SU-DHL-6 (cell line): ENCODE data around the gene KHDC3L.

Experiments
- H2AFZ ChIP-seq: fragments of 200-600 bp; sonication (generic); 2 replicates; pipeline ENCODE4 v1.6.1; 2014; ENCODE audit warnings: low read depth, mild to moderate bottlenecking, moderate library complexity, mixed read lengths, antibody characterized with exemption, low read length; ENCODE audit not compliant: severe bottlenecking
- H3F3A ChIP-seq: fragments of 200-600 bp; shearing (Covaris generic); 2 replicates; pipeline ENCODE4 v1.6.0; 2016; ENCODE audit warnings: antibody characterized with exemption, mild to moderate bottlenecking; ENCODE audit not compliant: insufficient read depth
- H3K27ac ChIP-seq: fragments of 200-600 bp; sonication (generic); 2 replicates; pipeline ENCODE4 v1.5.1; 2016; ENCODE audit warnings: low read depth, mild to moderate bottlenecking, low read length, moderate library complexity, mixed read lengths
- H3K27me3 ChIP-seq: fragments of 200-600 bp; sonication (generic), shearing (Covaris generic); 2 replicates; pipeline ENCODE4 v1.6.0; 2014; ENCODE audit warnings: mild to moderate bottlenecking, low read length
- H3K36me3 ChIP-seq: fragments of 200-600 bp; sonication (generic); 2 replicates; pipeline ENCODE4 v1.6.1; 2014; ENCODE audit warnings: mild to moderate bottlenecking, low read length, mixed read lengths
- H3K4me2 ChIP-seq: fragments of 300-600, 200-600 bp; shearing (Covaris generic), sonication (generic); 2 replicates; pipeline ENCODE4 v1.6.0; 2014; ENCODE audit warnings: low read length, low read depth, mild to moderate bottlenecking; ENCODE audit not compliant: poor library complexity, severe bottlenecking
- H3K4me3 ChIP-seq: fragments of 200-600 bp; sonication (generic); 2 replicates; pipeline ENCODE4 v1.5.1; 2014; ENCODE audit warnings: antibody characterized with exemption, low read length, mild to moderate bottlenecking, mixed read lengths; ENCODE audit not compliant: insufficient read depth, poor library complexity, severe bottlenecking
- H3K79me2 ChIP-seq: fragments of 200-600 bp; sonication (generic); 2 replicates; pipeline ENCODE4 v1.6.1; 2014; ENCODE audit warnings: mild to moderate bottlenecking, low read length, moderate library complexity; ENCODE audit not compliant: insufficient read depth
- H3K9ac ChIP-seq: fragments of 200-600 bp; sonication (generic); 2 replicates; pipeline ENCODE4 v1.7.0; 2014; ENCODE audit warnings: mild to moderate bottlenecking, low read length
- H3K9me2 ChIP-seq: fragments of 200-600 bp; sonication (generic); replicated peaks from 2 replicates; pipeline ENCODE4 v1.6.1; 2014; ENCODE audit warnings: low read length; ENCODE audit not compliant: insufficient read depth
- H3K9me3 ChIP-seq: fragments of 200-600 bp; sonication (generic); 2 replicates; pipeline ENCODE4 v1.6.1; 2014; ENCODE audit warnings: low read length, mixed read lengths; ENCODE audit not compliant: insufficient read depth
- H4K20me1 ChIP-seq: fragments of 200-600 bp; sonication (generic); 2 replicates; pipeline ENCODE4 v1.6.1; 2014; ENCODE audit warnings: low read depth, mild to moderate bottlenecking, antibody characterized with exemption, low read length, moderate library complexity, mixed read lengths
- EZH2phosphoT487 ChIP-seq: fragments of 200-600 bp; sonication (generic), shearing (Covaris generic); conservative IDR thresholded peaks from 2 replicates; pipeline ENCODE4 v1.6.1; 2018; ENCODE audit warnings: mild to moderate bottlenecking, antibody characterized with exemption, low read length, moderate library complexity, mixed read lengths
- TF ChIP-seq, protein P1 (sequence below): fragments of 200-600 bp; sonication (generic); IDR thresholded peaks from one replicate; pipeline ENCODE4 v1.5.1; 2017; ENCODE audit warnings: antibody characterized with exemption, mild to moderate bottlenecking, low read length, moderate library complexity; ENCODE audit not compliant: insufficient read depth, poor library complexity, severe bottlenecking

The KHDC3L gene

DNA sequence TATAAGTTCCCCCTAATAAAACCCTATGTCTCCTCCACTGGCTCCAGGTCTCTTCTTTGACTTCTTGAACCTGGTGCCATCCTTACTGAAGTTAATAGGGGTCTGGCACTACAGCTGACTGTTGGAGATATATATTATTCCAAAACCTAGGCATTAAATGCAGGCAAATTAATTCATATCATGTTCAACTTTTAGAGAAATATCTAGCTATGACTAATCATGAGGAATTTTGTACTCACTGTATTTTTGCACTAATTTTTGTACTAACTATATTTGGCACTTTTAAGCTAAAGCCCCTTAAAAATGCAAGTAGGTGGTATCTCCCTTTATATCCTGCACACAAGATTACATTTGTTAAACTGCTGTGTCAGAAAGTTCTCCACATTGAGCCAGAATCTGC, 19.3 kb upstream of the KHDC3L start:
- H3K27ac ChIP-seq: no peak overlapping the region
- H2AFZ ChIP-seq: no peak overlapping the region
- H4K20me1 ChIP-seq: no peaks in the 10 kb centered on the region
- no peaks in the 10 kb centered on the region for H3K9me3 ChIP-seq
- no peaks in the 10 kb centered on the region for H3K36me3 ChIP-seq
- no peak for TF ChIP-seq EZH2phosphoT487
- TF ChIP-seq, protein P1, sequence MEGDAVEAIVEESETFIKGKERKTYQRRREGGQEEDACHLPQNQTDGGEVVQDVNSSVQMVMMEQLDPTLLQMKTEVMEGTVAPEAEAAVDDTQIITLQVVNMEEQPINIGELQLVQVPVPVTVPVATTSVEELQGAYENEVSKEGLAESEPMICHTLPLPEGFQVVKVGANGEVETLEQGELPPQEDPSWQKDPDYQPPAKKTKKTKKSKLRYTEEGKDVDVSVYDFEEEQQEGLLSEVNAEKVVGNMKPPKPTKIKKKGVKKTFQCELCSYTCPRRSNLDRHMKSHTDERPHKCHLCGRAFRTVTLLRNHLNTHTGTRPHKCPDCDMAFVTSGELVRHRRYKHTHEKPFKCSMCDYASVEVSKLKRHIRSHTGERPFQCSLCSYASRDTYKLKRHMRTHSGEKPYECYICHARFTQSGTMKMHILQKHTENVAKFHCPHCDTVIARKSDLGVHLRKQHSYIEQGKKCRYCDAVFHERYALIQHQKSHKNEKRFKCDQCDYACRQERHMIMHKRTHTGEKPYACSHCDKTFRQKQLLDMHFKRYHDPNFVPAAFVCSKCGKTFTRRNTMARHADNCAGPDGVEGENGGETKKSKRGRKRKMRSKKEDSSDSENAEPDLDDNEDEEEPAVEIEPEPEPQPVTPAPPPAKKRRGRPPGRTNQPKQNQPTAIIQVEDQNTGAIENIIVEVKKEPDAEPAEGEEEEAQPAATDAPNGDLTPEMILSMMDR: no peak
- no peaks in the 10 kb centered on the region for H3F3A ChIP-seq
- H3K9me2 ChIP-seq: no peaks in the 10 kb centered on the region
- H3K27me3 ChIP-seq: no peaks in the 10 kb centered on the region
- no peaks in the 10 kb centered on the region for H3K79me2 ChIP-seq
- H3K4me2 ChIP-seq: no peak overlapping the region
- no peak overlapping the region for H3K4me3 ChIP-seq
- H3K9ac ChIP-seq: no peak overlapping the region

DNA sequence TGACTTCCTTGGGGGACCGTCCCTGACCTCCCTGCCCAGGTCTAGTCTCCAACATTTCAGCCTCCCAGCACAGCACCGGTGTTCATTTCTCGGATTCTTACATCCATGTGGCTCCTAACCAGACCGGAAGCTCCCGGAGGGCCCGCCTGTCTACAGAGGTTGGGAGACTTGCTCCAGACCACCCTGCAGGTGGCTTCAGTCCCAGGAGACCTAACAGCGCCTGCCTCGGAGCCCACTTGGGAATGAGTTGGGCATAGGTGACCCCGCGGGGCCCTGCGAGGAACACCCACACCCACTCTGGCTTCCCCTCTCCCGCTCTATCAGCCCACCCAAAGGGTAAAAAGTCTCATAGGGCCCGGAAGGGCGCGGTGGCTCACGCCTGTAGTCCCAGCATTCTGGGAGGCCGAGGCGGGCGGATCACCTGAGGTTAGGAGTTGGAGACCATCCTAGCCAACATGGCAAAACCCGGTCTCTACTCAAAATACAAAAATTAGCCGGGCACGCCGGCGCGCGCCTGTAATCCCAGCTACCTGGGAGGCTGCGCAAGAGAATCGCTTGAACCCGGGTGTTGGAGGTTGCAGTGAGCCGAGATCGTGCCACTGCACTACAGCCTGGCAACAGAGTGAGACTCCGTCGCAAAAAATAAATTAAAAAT, 13.8 kb upstream of the KHDC3L start:
- Histone ChIP-seq H3K27ac (no peak overlapping the region), H3K9me3 (no peaks in the 10 kb centered on the region), H3K9me2 (no peaks in the 10 kb centered on the region), H3K27me3 (no peaks in the 10 kb centered on the region), H3F3A (no peaks in the 10 kb centered on the region), H3K79me2 (no peaks in the 10 kb centered on the region), H3K36me3 (no peaks in the 10 kb centered on the region), H3K9ac (no peak overlapping the region), H3K4me3 (no peak overlapping the region), H2AFZ (no peak overlapping the region), H3K4me2 (no peak overlapping the region), H4K20me1 (no peaks in the 10 kb centered on the region)
- TF ChIP-seq, protein P1: no peak
- no peak for TF ChIP-seq EZH2phosphoT487

DNA sequence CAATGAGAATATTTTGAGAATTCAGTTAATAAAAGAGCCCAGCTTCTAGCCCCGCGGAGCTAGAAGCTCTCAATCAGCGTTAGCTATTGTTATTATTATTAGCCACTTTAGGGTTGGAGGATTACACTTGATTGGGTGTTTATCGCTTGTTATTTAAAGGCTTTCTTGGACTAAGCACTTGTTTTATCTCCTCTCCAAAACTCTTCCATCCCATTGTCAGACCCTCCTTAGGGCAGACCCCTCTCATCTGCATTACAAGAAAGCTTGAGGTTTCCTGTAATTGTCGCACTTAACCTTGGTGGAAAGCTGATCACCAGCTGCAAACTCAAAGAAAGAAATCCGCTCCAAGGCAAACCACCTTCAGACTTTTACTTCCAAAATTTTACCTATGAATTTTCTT, 13.1 kb upstream of the KHDC3L start:
- Histone ChIP-seq H3F3A (no peaks in the 10 kb centered on the region), H3K4me3 (no peak overlapping the region), H3K9me2 (no peaks in the 10 kb centered on the region), H3K27me3 (no peaks in the 10 kb centered on the region), H3K4me2 (no peak overlapping the region), H4K20me1 (no peaks in the 10 kb centered on the region), H2AFZ (no peak overlapping the region), H3K27ac (no peak overlapping the region), H3K36me3 (no peaks in the 10 kb centered on the region), H3K79me2 (no peaks in the 10 kb centered on the region), H3K9ac (no peak overlapping the region), H3K9me3 (no peaks in the 10 kb centered on the region)
- TF ChIP-seq, protein P1: no peak
